GM21619 (cell line): ENCODE data around the gene MICB.
"Not testable (repeated sequence)": the region's sequence is repeated elsewhere in the genome, so short reads cannot be mapped to it uniquely, and the experiment has no call there.

ENCODE experiments used
- ATAC-seq: cut with Tn5 transposase; IDR thresholded peaks from one replicate; pipeline ENCODE4 v1.9.1; 2021; ENCODE audit not compliant: unreplicated experiment

Gene MICB

DNA sequence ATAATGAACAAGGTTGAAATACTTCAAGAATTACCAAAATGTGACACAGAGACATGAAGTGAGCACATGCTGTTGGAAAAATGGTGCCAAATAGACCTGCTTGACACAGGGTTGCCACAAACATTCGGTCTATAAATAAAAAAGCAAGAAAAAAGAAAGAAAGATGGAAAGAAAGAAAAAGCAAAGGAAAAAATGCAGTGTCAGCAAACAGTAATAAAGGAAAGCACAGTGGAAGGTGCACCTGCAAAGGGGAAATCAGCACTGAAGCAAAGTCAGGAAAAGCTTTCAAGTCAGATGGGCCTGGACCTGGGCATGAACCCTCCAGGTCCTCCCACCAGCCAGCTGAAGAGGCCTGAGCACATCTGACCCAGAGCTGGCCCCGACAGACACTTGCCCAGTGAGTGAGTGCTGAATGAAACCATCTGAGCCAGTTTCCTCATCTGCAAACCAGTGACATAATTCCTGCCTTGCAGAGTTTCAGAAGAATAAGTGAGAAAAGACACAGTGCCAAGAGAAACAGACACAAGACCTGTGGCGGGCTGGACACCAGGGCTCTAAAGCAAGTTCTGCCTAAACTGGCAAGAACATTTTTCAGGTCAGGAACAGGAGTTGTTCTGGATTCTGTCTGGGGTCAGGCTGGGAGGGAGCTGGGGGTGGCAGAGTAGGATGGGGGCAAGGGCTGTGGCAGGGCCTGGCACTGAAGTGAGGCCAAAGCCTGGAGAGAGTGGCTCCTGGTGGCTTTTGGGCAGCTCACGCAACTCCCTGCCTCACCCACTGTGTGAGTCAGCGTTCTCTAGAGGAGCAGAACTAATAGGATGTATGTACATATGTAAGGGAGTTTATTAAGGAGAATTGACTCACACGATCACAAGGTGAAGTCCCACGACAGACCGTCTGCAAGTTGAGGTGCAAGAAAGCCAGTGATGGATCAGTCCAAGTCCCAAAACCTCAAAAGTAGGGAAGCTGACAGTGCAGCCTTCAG is 23.9 kb upstream of the MICB start:
- no peak for ATAC-seq

- ATAC-seq: no peak
Observed at GRCh38 chr6:31474871-31475286, 23.1 kb upstream of the MICB start.

- ATAC-seq: no peak
Observed at GRCh38 chr6:31476515-31477139, 21.3 kb upstream of the MICB start.

DNA sequence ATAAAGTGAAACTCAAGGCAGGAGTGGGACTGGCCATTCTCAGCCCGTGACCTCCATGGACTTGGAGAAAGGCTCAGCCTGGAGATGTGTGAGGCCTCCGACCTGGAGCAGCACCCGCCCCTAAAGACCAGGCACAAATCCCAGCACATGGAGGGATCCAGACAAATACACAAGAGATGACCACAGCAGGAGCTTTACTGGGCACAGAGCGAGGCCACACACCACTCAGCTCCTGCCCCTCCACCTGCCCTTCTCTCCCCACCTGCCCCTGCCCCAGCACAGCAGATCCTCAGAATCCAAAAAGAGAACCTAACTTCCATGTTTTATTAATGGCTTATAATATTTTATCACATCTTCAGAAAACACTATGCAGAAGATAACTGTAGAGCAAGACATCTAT is 20.4 kb upstream of the MICB start:
- no peak for ATAC-seq

DNA sequence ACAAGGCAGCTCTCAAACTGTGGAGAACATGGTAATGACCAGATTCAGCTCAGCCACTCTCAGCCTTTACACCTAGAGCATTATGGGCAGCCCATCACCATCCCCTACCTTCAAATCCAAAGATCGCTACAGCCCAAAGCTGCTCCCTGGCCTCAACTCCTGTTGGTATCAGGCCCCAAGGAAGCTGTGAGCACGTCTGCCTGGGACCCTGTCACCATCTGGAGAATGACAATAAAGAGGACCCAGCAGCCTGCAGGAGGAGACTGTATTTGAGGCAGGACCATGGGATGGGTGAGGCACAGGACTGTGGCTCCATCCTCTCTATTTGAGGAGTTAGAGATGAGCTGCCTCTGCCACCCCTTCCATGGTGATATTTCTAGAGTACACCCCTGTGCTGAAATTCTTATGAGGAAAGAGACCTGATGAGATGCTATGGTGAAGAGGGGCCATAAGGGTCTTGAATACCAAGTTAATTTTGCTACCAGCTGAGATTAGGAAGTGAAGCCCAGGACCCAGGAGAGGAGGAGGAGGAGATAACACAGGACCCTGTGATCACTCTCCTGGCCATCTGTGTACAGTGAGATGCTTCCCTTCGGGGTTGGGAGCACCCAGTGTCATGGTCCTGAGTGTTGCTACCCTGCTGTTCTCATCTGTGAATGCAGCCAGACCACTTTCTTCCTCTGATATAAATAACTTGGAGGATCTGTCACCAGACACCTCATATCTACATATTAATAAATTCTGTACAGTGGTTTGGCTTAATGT is 19.6 kb upstream of the MICB start:
- ATAC-seq: no peak

DNA sequence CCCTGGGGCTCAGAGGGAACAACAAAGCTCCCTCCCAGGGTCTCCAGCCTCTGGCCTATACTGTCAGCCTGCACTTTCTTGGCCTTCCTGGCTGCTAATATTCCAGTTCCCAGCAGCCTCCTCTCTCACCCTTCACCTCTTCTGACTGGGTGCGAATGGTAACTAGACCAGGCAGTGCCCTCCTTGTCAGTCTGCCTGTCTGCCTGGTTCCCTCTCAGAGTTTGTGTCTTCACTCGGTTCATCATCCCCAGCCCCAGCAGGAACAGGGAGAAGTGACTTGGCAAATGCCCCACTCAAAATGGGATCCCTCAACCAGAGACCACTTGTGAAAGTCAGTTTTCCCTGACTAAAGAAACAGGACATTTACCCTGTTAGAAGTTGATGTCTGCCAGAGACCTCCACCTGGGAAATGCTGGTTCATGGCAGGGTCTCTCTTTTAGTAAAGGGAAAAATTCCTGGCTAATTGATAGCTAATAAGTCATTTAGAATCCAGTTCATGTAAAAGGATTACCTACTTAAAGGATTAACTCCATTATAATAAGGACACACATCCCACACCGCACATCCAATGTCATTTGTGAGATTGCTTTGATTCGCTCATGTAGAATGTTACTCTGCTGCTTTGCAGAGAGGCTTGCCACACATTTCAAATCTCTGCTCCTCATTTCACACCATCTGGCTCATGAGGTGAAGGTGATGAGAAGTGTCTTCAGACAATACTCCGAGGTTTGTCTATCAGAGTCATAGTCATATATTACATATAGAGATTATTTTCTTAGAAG is 18.6 kb upstream of the MICB start:
- ATAC-seq: no peak

DNA sequence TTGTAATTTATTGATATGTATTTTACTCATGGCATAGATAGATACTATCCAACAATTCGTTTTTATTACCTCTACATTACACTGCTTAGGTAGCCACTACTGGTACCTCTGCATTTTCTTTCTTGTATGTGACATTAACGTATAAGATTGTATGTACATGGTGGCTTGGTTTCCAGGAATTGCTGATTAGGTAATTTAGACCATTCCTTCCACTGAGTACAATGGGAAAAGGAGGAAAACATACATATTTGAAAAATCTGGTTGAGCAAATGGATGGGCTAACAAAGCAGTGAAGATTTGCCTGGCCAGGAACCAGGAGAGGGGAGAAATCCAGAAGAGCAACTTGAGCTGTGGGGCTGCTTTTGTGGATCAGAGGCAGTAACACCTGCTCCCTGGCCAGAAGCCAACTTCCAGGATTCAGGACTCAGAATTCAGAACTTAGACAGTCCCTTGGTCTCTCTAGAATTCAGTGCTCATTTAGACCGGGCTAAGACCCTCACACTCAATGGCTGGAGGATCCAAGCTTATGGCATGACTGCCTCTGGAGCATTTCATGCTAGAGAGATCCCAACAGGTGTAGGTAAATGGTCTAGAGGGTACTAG is 17.9 kb upstream of the MICB start:
- ATAC-seq: no peak

DNA sequence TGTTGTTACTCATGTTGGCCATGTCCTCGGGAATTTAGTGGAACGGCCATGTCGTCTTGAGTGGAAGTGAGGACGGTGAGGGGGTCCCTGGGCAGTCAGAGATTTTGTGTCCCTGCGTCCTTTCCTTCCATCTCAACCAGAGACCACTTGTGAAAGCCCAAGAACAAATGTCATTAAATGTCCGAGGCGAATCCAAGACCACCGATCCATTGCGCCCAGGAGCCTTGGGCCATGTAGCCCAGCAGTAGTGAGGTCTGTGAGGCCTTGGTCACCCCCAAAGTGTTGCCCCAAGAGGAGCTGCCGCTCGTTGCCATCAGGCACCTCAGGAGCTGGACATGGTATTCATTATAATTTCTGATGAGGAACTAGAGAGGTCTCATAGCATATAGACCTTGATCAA is 17.4 kb upstream of the MICB start:
- no peak for ATAC-seq

DNA sequence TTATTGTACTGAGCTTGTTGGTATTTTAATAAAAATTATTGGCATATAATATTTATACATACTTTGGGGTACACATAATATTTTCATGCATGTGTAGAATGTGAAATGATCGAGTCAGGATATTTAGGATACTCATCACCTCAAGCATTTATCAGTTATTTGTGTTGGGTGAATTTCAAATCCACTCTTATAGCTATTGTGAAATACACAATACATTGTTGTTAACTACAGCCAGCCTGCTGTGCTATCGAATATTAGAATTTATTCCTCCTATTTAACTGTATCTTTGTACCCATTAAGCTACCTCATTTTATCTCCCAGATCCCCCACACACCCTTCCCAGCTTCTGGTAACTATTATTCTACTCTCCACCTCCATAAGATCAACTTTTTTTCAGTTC is 14.6 kb upstream of the MICB start:
- no peak for ATAC-seq

DNA sequence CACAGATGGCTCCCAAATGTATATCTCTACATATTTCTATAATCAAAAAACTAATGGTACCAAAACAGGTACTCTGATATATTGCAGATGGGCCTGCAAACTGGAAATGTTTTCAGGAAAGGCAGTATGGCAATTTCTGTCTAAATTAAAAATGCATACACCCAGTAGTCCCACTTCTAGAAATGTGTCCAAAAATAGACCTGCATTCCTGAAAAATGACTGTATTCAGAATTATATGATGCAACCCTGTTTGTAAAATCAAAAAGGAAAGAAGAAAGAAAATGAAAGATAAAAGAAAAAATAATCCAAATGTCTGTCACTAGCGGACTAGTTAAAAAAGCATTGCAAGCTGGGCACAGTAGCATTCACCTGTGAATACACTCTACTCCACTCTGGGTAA is 12.9 kb upstream of the MICB start:
- ATAC-seq: no peak

GRCh38 chr6:31486065-31486837 is 11.7 kb upstream of the MICB start:
- ATAC-seq: not testable (repeated sequence)

DNA sequence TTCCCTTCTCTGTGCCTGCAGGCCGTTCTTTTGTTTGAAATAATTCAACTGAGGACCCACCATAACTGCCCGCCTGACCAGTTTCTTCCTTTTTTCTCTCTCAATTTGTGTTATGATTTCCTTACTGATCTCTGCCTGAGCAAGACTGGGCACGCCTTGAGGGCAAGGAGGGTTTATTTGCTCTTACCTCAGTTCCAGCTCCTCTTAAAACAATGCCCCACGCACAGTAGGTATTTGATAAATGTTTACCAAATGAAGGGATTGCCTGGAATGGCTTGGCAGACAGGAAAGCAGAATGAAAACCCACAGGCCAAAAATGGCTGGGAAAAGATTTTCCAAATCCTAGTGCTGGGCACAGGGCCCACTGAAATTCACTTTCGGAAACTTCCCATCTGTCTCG is 10.3 kb upstream of the MICB start:
- not testable (repeated sequence) for ATAC-seq

DNA sequence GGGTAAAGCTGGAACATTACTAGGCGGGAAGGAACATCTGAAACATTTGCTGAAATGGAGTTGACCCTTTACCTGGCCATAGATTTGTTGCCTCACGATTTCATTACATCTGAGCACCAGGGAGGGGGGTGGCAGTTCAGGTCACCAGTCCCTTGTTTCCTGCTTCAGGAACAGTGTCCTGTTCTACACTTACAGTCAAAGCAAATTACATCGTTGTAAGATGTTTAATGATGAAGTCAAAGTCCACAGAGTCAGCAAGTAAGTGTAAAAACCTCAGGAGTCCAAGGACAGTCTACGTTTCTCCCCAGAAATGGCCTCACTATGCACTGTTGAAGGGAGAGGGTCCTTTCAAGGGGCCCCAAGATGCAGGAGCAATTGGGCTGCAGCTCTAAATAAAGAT is 8.9 kb upstream of the MICB start:
- ATAC-seq: no peak

GRCh38 chr6:31490115-31490873 is 7.7 kb upstream of the MICB start:
- no peak for ATAC-seq

- not testable (repeated sequence) for ATAC-seq
Observed at GRCh38 chr6:31493550-31493874, 4.4 kb upstream of the MICB start.

- no peak for ATAC-seq
Observed at GRCh38 chr6:31493875-31494694, 3.9 kb upstream of the MICB start.

DNA sequence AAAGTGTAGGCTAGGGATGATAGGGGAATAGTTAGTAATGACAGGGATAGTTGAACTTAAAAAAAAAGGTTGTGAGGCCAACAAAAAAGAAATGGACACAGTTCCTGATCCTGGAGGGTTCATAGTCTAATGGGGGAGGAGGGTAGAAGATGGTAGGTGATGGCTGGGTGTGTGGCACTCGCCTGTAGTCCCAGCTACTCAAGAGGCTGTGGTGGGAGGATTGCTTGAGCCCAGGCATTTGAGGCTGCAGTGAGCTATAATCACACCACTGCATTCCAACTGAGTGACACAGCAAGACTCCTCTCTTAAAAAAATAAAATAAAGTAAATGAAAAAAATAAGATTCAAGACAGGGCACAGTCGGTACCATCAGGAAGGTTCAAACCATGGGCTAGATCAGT is 2.4 kb upstream of the MICB start:
- no peak for ATAC-seq

- not testable (repeated sequence) for ATAC-seq
Observed at GRCh38 chr6:31496826-31497225, 1.1 kb upstream of the MICB start.
